B cell (primary cell): ENCODE results near the gene CFAP251.

Source experiments
- EZH2 ChIP-seq: IDR thresholded peaks from 2 replicates; pipeline ENCODE4 v1.6.1; 2012; ENCODE audit warnings: borderline replicate concordance, low read depth, mild to moderate bottlenecking, moderate library complexity, low read length; ENCODE audit not compliant: insufficient read depth, poor library complexity, severe bottlenecking
- TF ChIP-seq, protein P1 (sequence below): fragments of 200-600 bp; IDR thresholded peaks from one replicate; pipeline ENCODE4 v1.8.0; 2022; ENCODE audit warnings: antibody characterized with exemption, mild to moderate bottlenecking

DNA sequence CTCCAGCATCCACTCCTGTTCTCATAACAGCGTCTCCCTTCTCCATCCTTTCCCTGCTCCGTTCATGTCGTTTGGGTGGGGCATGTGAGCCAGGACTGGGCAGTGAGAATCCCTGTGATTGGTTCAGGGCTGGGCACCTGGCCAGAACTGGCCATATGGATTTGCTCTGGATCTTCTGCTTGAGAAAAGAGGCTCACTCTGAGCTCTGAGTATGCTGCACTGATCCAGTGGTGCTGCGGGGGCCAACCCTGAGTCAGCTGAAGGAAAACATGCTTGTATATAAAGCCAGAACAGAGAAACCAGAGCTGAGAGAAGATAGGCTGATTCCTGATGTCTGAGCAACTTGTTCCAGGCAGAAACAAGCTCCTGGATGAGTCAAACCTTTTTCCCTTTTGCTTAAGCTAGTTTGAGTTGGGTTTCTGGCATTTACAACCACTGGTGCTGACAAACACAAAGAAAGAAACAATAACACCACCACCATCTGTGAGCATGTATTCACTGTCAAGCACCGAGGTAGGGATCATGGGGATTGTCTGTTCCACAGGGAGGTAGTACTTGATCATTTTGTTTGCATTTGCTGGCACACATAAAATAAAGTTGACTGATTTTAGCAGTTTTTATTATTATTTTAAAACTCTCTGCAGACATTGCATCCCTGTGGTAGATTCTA, 45.7 kb upstream of the CFAP251 start:
- TF ChIP-seq EZH2 = no peak
- TF ChIP-seq, protein P1, sequence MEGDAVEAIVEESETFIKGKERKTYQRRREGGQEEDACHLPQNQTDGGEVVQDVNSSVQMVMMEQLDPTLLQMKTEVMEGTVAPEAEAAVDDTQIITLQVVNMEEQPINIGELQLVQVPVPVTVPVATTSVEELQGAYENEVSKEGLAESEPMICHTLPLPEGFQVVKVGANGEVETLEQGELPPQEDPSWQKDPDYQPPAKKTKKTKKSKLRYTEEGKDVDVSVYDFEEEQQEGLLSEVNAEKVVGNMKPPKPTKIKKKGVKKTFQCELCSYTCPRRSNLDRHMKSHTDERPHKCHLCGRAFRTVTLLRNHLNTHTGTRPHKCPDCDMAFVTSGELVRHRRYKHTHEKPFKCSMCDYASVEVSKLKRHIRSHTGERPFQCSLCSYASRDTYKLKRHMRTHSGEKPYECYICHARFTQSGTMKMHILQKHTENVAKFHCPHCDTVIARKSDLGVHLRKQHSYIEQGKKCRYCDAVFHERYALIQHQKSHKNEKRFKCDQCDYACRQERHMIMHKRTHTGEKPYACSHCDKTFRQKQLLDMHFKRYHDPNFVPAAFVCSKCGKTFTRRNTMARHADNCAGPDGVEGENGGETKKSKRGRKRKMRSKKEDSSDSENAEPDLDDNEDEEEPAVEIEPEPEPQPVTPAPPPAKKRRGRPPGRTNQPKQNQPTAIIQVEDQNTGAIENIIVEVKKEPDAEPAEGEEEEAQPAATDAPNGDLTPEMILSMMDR = no peak
